DND-41 (cell line): ENCODE measurements around the gene FAM83C.

Experiments
- ATAC-seq: fragments of 200-7000 bp; cut with Tn5 transposase; 3 replicates; pipeline ENCODE4 v1.9.1; 2021; ENCODE audit warnings: low read depth; ENCODE audit not compliant: insufficient read depth
- DNase-seq: peaks from one replicate; pipeline ENCODE4 v3.0.0-alpha.2; 2020
- H2AFZ ChIP-seq: 2 replicates; pipeline ENCODE4 v1.6.0; 2012; ENCODE audit warnings: low read depth, low read length
- H3K27ac ChIP-seq: 2 replicates; pipeline ENCODE4 v1.5.1; 2012; ENCODE audit warnings: low read length, inconsistent platforms
- H3K27me3 ChIP-seq: fragments of 200-600 bp; sonication (generic); 2 replicates; pipeline ENCODE4 v1.6.0; 2012; ENCODE audit warnings: low read length, mild to moderate bottlenecking, inconsistent platforms; ENCODE audit not compliant: insufficient read depth, poor library complexity
- H3K36me3 ChIP-seq: 2 replicates; pipeline ENCODE4 v1.5.1; 2012; ENCODE audit warnings: low read length, inconsistent platforms; ENCODE audit not compliant: insufficient read depth
- H3K4me1 ChIP-seq: 2 replicates; pipeline ENCODE4 v1.5.1; 2012; ENCODE audit warnings: mild to moderate bottlenecking, low read length; ENCODE audit not compliant: insufficient read depth
- H3K4me2 ChIP-seq: 2 replicates; pipeline ENCODE4 v1.6.0; 2012; ENCODE audit warnings: mild to moderate bottlenecking, moderate library complexity, low read length, inconsistent platforms; ENCODE audit not compliant: insufficient read depth
- H3K4me3 ChIP-seq, 2 experiments: fragments of 200-600 bp in 1 of 2; shearing (Covaris generic) in 1 of 2; 2 replicates each; pipeline ENCODE4 v1.5.1; 2012 to 2016; ENCODE audit warnings: inconsistent platforms in 2 of 2, low read length in 2 of 2, mild to moderate bottlenecking in 2 of 2, low read depth in 1 of 2, moderate library complexity in 1 of 2
- H3K79me2 ChIP-seq: 2 replicates; pipeline ENCODE4 v1.6.0; 2012; ENCODE audit warnings: low read length, inconsistent platforms; ENCODE audit not compliant: insufficient read depth
- H3K9ac ChIP-seq: 2 replicates; pipeline ENCODE4 v1.6.0; 2012; ENCODE audit warnings: low read depth, mild to moderate bottlenecking, inconsistent platforms, low read length, moderate library complexity
- H3K9me3 ChIP-seq: 2 replicates; pipeline ENCODE4 v1.5.1; 2012; ENCODE audit warnings: low read length, moderate library complexity, mild to moderate bottlenecking, inconsistent platforms; ENCODE audit not compliant: insufficient read depth, severe bottlenecking
- H4K20me1 ChIP-seq: 2 replicates; pipeline ENCODE4 v1.6.0; 2012; ENCODE audit warnings: low read length; ENCODE audit not compliant: insufficient read depth
- EZH2 ChIP-seq: IDR thresholded peaks from 3 replicates; pipeline ENCODE4 v1.6.1; 2012; ENCODE audit warnings: borderline replicate concordance, low read depth, mild to moderate bottlenecking, moderate library complexity, low read length, inconsistent platforms; ENCODE audit not compliant: severe bottlenecking
- TF ChIP-seq, protein P1 (sequence below): IDR thresholded peaks from 2 replicates; pipeline ENCODE4 v1.5.1; 2012; ENCODE audit warnings: borderline replicate concordance, low read length, moderate library complexity, mild to moderate bottlenecking; ENCODE audit not compliant: poor library complexity, severe bottlenecking; ENCODE audit errors: extremely low read depth

FAM83C gene

DNA sequence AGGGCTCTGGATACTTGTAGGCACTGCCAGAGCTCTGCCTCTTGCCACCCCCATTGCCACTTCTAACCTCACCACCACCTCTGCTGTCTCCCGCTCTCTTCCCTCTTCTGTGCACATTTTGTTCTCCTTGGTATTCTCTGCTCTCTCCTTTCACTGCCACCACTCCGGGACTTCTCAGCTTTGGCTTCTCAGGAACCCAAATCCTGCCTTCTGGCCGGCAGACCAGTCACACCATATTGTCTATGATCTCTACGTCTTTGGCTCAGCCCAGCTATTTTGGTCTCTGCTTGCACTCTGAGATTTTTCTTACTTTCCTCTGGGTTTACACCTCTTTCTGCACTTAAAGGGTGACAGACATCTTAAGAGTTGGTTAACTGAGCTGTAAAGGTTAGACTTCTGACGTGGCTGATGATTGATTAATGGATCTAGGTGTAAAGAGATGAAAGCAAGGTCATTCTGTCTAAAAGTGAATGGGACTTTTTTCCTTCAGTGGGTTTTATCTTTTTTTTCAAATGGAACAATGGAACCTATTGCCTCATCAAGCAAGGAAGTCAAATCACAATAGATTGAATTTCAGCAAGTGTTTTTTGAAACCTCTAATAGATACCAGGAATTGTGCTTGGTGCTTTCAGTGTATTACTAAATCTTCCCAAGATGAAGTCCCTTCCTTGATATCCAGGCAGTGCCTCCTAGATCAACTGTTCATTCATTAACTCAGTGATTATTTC is 52.0 kb downstream of the FAM83C start:
- Histone ChIP-seq H3K27me3 (peaks cover 11% of the 10 kb centered on the region), H3K27ac (no peak overlapping the region), H3K9me3 (no peaks in the 10 kb centered on the region), H2AFZ (no peak overlapping the region), H3K79me2 (no peaks in the 10 kb centered on the region), H4K20me1 (no peaks in the 10 kb centered on the region), H3K4me1 (no peaks in the 10 kb centered on the region), H3K36me3 (no peaks in the 10 kb centered on the region), H3K4me2 (no peak overlapping the region), H3K4me3 (no peak overlapping the region), H3K9ac (no peak overlapping the region)
- no peak for ATAC-seq
- TF ChIP-seq EZH2, result no peak
- TF ChIP-seq, protein P1, sequence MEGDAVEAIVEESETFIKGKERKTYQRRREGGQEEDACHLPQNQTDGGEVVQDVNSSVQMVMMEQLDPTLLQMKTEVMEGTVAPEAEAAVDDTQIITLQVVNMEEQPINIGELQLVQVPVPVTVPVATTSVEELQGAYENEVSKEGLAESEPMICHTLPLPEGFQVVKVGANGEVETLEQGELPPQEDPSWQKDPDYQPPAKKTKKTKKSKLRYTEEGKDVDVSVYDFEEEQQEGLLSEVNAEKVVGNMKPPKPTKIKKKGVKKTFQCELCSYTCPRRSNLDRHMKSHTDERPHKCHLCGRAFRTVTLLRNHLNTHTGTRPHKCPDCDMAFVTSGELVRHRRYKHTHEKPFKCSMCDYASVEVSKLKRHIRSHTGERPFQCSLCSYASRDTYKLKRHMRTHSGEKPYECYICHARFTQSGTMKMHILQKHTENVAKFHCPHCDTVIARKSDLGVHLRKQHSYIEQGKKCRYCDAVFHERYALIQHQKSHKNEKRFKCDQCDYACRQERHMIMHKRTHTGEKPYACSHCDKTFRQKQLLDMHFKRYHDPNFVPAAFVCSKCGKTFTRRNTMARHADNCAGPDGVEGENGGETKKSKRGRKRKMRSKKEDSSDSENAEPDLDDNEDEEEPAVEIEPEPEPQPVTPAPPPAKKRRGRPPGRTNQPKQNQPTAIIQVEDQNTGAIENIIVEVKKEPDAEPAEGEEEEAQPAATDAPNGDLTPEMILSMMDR, result no peak
- DNase-seq, result no peak

DNA sequence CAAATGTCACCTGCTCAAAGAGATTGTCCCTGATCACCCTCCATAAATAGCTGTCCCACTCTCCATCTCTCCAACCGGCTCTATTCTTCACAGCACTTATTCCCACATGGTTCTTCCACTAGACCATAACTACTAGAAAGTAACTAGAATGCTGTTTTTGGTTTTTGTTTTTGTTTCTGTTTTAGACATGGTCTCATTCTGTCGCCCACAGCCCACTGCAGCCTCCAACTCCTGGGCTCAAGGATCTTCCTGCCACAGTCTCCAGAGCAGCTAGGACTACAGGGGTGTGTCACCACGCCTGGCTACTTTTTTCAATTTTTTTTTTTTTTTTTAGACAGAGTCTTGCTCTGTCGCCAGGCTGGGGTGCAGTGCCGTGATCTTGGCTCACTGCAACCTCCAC is 53.5 kb downstream of the FAM83C start:
- Histone ChIP-seq H3K4me2 (no peak overlapping the region), H3K27ac (no peak overlapping the region), H3K27me3 (peaks cover 11% of the 10 kb centered on the region), H3K9me3 (no peaks in the 10 kb centered on the region), H3K79me2 (no peaks in the 10 kb centered on the region), H4K20me1 (no peaks in the 10 kb centered on the region), H3K9ac (no peak overlapping the region), H3K36me3 (no peaks in the 10 kb centered on the region), H2AFZ (no peak overlapping the region), H3K4me1 (no peaks in the 10 kb centered on the region), H3K4me3 (no peak overlapping the region)
- no peak for TF ChIP-seq EZH2
- TF ChIP-seq, protein P1, result no peak
- DNase-seq (no peak), ATAC-seq (no peak)

DNA sequence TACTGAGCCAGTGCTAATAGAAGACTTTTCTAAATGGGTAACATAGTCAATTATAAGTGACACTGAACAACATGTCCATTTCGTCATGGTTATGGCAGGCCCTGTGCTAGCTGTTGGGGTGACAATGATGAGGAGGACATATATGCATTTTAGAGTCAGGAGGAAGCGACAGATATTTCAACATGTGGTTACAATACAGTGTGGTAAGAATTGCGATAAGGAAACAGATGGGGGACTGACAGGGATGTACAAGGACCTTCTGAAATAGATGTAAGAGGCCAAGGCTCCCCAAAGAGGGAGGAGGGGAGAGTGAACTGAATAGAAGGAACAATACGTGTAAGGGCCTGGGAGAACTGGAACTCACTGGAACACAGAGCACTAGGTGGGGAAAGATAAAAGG is 54.1 kb downstream of the FAM83C start:
- Histone ChIP-seq H3K27me3 (peaks cover 8% of the 10 kb centered on the region), H3K4me1 (no peaks in the 10 kb centered on the region), H3K9me3 (no peaks in the 10 kb centered on the region), H2AFZ (no peak overlapping the region), H3K27ac (no peak overlapping the region), H3K4me3 (no peak overlapping the region), H3K9ac (no peak overlapping the region), H3K36me3 (no peaks in the 10 kb centered on the region), H3K4me2 (no peak overlapping the region), H4K20me1 (no peaks in the 10 kb centered on the region), H3K79me2 (no peaks in the 10 kb centered on the region)
- no peak for TF ChIP-seq EZH2
- TF ChIP-seq, protein P1, result no peak
- DNase-seq (no peak), ATAC-seq (no peak)

DNA sequence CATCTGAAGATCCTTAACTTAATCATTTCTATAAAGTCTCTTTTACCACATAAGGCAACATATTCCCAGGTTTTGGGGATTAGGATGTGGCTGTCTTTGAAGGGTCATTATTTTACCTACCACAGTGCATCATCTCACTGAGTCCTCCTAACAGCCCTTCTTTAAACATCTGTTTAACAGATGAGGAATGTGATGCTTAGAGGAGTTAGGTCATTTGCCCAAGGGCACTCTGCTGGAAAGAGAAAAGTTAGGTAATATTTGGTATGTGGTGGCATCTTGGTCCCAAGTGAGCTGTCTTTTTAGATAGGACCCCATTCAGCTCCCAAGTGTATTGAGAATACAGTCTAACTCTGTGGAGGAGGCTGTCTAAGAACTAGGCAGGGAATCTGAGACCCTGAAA is 54.7 kb downstream of the FAM83C start:
- no peak overlapping the region for H3K4me2 ChIP-seq
- no peak overlapping the region for H3K9ac ChIP-seq
- no peaks in the 10 kb centered on the region for H3K36me3 ChIP-seq
- H3K27ac ChIP-seq, result no peak overlapping the region
- peaks cover 9% of the 10 kb centered on the region for H3K27me3 ChIP-seq
- no peak for TF ChIP-seq EZH2
- TF ChIP-seq, protein P1, result no peak
- H3K9me3 ChIP-seq, result no peaks in the 10 kb centered on the region
- H2AFZ ChIP-seq, result no peak overlapping the region
- no peaks in the 10 kb centered on the region for H3K79me2 ChIP-seq
- no peaks in the 10 kb centered on the region for H4K20me1 ChIP-seq
- ATAC-seq (no peak), DNase-seq (no peak)
- no peaks in the 10 kb centered on the region for H3K4me1 ChIP-seq
- no peak overlapping the region for H3K4me3 ChIP-seq
